G401 (cell line): ENCODE data around the gene L3MBTL4. TPM values are rescaled to one million over a fixed set of nuclear protein-coding genes. Genes with fewer than 3 reads are reported as not detected.

Source experiments
- DNase-seq: peaks from one replicate; pipeline ENCODE4 v3.0.0-alpha.2; 2015; ENCODE audit warnings: low spot score
- in situ Hi-C: cut with HindIII; loops from 2 replicates; pipeline ENCODE4 v1.10.0; 2016; ENCODE audit warnings: low sequenced_read_pairs, mixed read lengths
- total RNA-seq: library from RNA; depleted of rRNA; stranded (reverse); fragments of >200 nt; shearing (Covaris generic); gene quantifications from 2 replicates; pipeline ENCODE4 v1.2.3, GENCODE V29; 2014

L3MBTL4 gene
- total RNA-seq, 1 experiment from 2014 or later, result not detected

DNA sequence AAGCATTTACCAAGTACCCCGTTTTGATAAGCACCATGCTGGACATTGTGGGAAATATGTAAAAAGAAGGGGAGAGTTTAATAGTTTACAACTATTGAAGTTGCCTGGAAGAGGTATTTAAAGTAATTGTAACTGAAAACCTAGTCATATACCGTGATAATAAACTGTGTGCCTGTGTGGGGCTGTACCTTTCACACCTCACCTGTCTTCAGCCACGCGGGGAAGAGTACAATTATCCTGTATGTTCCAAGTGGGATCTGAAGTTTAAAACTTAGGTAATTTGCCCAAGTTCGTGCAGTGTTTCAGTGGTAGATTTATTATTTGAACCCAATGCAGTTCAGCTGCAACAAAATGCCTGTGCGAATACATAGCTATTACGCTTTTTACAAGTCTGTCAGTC, 391.2 kb downstream of the L3MBTL4 start:
- DNase-seq, result no peak
- in situ Hi-C loops, result no loop called here

GRCh38 chr18:6022845-6023244, 391.9 kb downstream of the L3MBTL4 start:
- in situ Hi-C loops, result no loop called here
- no peak for DNase-seq

- in situ Hi-C loops, result no loop called here
- no peak for DNase-seq
Observed at GRCh38 chr18:6022074-6022444, 392.7 kb downstream of the L3MBTL4 start.

- in situ Hi-C loops, result no loop called here
- no peak for DNase-seq
Observed at GRCh38 chr18:6021306-6022073, 393.2 kb downstream of the L3MBTL4 start.

DNA sequence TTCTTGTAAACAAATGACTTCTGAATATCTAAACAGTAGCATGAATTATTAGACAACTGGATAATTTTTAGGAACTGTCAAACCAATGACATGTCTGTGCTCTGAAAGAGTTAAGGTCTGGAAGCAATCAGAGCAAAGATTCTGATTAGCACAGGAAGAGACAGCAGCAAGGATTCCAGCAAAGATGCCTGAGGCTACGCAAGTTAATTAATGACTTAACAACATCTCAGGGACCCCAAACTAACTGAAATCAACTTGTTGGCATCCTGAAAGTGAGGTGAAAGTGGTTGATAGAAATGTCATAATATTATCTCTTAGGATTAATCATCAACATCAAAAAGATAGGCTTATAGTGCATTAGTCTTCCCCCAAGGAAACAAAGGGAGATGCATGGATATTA, 396.0 kb downstream of the L3MBTL4 start:
- in situ Hi-C loops, result no loop called here
- DNase-seq, result no peak

DNA sequence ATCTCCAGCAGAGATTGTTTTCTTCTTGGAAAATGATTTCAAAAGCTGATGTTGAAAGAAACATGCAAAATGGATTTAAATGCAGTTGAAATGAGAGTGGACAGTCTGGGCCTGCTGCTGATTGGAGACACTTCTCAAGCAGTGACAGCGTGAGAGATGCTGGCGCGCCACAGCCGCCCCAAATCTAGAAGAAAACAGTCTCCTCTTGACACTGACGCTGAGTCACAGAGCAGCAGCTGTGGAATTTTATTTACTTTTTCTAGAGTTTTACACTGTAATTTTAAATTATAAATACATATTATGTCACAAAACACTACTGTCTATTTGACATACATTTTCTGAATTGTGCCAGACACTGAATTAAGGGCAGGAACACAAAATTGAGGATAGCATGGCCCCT, 397.5 kb downstream of the L3MBTL4 start:
- DNase-seq, result no peak
- in situ Hi-C loops, result no loop called here

DNA sequence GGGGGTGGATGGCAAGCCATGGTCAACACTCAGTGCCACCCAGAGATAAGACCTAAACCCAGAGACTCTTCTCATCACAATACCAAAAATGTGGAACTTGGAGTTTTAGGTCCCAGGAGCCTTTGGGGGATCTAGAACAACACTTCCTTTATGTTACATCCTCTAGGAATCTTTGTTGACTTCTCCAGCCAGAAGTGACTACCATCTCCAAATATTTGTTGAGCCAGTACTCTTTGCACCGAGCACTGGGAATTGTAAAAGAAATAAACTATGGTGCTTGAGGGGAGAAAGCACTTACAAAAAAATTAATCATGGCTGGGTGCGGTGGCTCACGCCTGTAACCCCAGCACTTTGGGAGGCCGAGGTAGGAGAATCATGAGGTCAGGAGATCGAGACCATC, 399.3 kb downstream of the L3MBTL4 start:
- in situ Hi-C loops, result no loop called here
- DNase-seq, result no peak

DNA sequence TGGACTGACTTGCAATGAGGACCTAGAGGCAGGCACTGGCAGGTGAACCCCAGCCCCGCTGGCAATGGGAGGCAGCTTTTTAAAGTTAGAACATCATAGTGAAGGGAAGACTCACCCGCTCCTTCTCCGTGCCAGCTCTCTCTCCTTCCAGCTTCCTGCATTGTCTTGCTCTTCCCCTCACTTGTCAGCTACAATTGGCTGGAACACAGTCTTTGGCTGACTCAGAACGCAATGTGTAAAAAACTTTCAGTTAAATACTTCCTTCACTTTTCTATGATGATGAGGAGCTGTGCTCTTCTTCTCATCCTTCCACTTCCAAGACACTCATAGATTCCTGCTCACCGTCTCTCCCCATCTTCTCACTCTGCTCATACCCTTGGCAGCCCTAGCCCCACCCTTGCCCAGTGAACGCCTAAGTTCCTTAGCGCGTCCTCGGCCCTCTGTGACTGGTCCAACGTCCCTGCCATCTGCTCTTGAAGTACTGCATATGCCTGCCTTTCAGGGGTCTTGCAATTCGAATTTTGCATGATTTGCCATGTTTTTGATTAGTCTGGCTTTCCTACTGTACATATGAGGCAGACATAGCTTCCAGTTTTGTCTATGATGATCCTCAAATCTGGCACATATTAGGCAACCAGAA, 401.4 kb downstream of the L3MBTL4 start:
- in situ Hi-C loops, result no loop called here
- no peak for DNase-seq

GRCh38 chr18:6010921-6011320, 403.8 kb downstream of the L3MBTL4 start:
- in situ Hi-C loops, result no loop called here
- DNase-seq, result no peak

GRCh38 chr18:6010284-6010683, 404.4 kb downstream of the L3MBTL4 start:
- in situ Hi-C loops, result no loop called here
- no peak for DNase-seq

GRCh38 chr18:6009756-6010155, 405.0 kb downstream of the L3MBTL4 start:
- DNase-seq, result no peak
- in situ Hi-C loops, result no loop called here

DNA sequence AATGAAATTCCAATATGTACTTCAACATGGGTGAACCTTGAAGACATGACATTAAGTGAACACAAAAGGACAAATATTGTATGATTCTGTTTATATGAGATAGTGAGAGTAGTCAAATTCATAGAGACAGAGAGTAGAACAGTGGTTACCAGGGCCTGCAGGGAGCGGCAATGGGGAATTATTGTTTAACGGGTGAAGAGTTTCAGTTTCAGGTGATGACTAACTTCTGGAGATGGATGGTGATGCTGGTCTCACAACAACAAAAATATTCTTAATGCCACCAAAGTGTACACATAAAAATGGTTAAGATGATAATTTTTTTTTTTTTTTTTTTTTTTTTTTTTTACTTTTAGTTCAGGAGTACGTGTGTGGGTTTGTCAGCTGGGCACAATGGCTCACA, 410.0 kb downstream of the L3MBTL4 start:
- no peak for DNase-seq
- in situ Hi-C loops, result no loop called here

DNA sequence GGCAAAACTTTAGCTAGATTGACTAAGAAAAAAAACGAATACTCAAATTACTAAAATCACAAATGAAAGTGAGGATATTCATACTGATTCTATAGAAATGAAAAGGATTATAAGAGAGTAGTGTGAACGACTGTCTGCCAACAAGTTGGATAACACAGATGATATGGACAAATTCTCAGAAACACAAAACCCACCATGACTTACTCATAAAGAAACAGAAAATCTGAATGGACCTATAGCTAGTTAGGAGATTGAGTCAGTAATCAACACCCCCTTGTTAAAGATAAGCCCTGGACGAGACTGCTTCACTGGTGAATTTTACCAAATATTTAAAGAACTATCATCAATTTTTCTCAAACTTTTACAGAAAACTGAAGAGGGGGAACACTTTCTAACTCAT, 410.6 kb downstream of the L3MBTL4 start:
- in situ Hi-C loops, result no loop called here
- DNase-seq, result no peak

GRCh38 chr18:6001867-6002266, 412.8 kb downstream of the L3MBTL4 start:
- no peak for DNase-seq
- in situ Hi-C loops, result no loop called here

DNA sequence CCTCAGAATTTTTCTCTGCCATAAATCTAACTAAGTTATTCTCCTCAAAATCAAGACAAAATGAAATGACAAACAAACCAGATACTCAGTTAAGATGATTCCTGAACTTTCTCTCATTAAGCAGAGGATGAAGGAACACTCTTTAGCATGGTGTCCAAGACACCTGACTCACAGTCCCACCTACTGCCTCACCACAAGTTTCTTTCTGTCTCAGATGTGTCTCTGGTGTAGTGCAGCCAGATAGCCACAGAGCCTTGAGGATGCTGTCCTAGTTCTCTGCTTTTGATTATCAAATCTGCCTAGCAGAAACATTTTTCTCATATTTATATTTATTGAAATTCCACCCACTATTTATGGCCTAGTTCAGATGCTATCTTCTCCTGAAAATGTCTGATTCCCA, 415.8 kb downstream of the L3MBTL4 start:
- in situ Hi-C loops, result no loop called here
- DNase-seq, result no peak

DNA sequence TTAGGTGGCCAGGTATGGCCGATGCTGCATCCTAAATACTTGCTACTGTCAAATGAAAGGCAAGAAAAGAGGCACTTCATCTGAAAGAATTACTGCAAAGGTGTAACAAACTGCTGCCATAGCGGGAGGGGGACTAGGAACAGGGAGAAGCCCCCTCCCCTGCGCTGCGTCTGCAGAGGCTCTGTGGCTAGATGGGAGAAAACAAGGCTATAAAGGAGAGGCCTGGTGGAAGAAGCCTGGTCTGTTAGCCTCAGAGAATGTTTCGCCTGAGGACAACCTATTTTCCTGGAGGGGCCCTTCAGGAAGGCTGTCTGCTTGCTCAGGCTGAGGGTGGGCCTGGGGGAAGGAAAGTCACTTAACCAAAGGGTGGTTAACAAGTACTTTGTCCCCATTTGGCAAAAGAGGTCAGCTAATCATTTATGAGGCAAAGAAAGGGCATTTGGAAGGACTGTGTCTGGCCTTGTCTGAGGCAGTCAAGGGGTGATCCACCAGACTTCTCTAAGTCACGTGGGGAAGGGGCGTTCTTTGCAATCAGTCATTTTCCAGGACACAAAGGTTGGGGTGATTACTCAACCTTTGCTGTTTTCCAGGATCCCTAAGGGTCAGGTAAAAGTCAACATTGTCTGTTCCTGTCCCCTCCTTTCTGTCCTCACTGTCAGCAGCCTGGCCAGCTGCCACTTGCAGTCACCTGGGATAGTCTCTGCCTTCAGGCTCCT, 416.4 kb downstream of the L3MBTL4 start:
- no peak for DNase-seq
- in situ Hi-C loops, result no loop called here

GRCh38 chr18:5997361-5997760, 417.4 kb downstream of the L3MBTL4 start:
- in situ Hi-C loops, result no loop called here

DNA sequence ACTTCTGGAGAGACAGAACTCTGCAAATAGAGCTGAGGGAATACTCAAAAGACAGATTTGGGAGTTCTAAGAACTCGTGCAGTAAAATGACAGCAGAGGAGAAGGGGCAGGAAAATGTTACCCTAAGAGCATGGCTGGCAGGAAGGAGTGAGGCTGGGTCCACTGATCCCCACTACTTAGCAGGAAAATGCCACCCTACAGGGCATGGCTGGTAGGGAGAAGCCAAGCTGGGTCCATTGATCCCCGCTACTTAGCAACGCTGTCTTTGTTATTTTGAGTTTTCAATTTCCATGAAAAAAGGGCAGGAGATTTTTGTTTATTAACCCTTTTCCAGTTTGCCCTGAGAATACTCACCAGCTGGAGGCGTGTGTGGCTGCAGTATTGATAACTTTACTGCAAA, 419.1 kb downstream of the L3MBTL4 start:
- in situ Hi-C loops, result no loop called here
- no peak for DNase-seq

More at GRCh38 chr18:5997361-5997760, 417.4 kb downstream of the L3MBTL4 start:
- no peak for DNase-seq

DNA sequence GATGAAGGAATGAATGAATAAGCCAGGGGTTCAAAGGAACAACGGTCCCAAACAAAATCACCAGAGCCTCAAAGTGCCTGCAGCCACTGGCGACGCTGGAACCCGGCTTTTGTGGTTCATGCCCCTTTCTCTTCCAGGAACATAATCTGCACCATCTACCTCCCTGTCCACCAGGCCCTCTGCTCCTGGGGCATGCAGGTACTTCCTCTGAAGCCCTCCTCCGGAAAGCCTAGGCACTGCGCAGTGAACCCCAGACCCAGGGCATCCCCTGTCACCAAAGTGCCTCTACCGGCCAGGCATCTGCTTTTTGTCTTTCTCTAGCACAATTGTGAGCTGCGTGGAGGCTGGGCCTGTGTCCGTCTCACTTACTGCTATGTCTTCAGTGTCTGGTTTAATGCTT, 420.8 kb downstream of the L3MBTL4 start:
- in situ Hi-C loops, result no loop called here
- DNase-seq, result no peak

GRCh38 chr18:5992381-5992780, 422.3 kb downstream of the L3MBTL4 start:
- DNase-seq, result no peak
- in situ Hi-C loops, result no loop called here
